NCI-H2171 (cell line): ENCODE data around the gene NUDT3.
A peak's percentile ranks its signal among the peaks of the same experiment; 100 is the strongest.
"Not testable (repeated sequence)": the region's sequence is repeated elsewhere in the genome, so short reads cannot be mapped to it uniquely, and the experiment has no call there.

Source experiments
- DNase-seq: peaks from one replicate; lab custom pipeline; 2025; lab: John Stamatoyannopoulos, UW

Gene NUDT3

GRCh38 chr6:34284563-34285447 is 107.7 kb downstream of the NUDT3 start:
- DNase-seq = no peak

- no peak for DNase-seq
Measured at GRCh38 chr6:34281702-34282334, 110.7 kb downstream of the NUDT3 start.

- no peak for DNase-seq
Measured at GRCh38 chr6:34280216-34280615, 112.3 kb downstream of the NUDT3 start.

DNA sequence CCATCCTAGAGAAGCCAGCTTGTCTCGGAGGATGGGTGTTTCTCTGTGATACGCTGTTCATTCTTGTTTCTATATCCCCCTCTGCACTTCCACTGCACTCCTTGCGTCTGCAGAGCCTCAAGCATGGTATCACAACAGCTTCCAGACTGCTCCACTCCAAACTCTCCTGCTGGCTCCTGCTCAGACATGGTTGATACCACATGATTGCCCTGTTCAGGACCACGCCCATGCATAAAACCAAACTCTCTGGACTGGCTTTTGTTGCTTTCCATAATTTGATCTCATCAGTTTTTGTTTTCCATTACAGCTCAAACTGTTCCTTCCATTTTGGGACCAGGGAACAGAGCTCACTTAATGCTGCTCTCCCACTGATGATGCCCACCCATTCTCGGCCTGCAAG is 113.6 kb downstream of the NUDT3 start:
- no peak for DNase-seq

DNA sequence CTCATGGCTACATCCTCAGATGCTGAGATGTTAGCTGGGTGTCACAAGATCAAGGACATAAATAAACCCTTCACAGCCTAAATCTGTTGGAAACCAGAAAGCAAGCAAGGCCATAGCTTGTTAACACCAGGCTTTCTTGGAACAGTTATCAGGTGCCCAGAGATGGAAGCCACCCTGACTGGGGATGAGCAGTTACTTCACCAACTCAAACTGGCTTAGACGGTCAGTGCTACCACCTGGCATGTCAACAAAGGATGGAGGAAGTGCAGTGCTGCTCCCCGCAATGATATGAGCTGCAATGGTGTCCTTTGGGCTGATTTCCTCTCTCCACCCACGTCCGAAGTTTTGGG is 114.7 kb downstream of the NUDT3 start:
- DNase-seq = no peak

- DNase-seq = peak; percentile 61
Measured at GRCh38 chr6:34276881-34277762, 115.3 kb downstream of the NUDT3 start.

DNA sequence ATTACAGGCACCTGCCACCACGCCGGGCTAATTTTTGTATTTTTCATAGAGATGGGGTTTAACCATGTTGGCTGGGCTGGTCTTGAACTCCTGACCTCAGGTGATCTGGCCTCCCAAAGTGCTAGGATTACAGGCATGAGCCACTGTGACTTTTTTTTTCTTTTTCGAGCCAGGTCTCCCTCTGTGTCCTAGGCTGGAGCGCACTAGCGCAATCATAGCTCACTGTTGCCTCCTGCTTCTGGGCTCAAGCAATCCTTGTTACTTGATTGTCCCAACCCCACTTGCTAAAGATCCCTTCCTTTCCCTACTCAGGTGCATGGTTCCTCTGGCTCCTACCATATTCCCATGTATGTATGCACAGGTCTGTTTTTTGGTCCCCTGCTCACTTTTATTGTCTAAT is 116.3 kb downstream of the NUDT3 start:
- DNase-seq = no peak

- DNase-seq = no peak
Measured at GRCh38 chr6:34275128-34275804, 117.2 kb downstream of the NUDT3 start.

DNA sequence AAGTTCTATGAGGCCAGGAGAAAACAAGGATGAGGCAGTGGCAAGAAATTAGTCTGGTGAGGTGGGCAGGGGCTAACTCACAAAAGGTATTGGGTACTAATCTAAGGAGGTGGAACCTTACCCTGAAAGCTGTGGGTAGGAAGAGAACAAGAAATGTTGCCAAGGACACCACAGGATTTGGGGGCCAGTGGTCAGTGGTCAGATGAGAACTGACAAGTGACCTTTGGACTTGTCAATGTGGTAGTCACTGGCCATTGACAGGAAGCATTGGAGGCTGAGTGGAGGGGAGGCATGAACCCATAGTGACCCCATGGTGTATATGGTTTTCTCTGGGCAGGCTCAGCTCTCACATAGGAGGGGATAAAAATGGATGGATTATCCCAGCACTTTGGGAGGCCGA is 118.3 kb downstream of the NUDT3 start:
- DNase-seq = no peak

DNA sequence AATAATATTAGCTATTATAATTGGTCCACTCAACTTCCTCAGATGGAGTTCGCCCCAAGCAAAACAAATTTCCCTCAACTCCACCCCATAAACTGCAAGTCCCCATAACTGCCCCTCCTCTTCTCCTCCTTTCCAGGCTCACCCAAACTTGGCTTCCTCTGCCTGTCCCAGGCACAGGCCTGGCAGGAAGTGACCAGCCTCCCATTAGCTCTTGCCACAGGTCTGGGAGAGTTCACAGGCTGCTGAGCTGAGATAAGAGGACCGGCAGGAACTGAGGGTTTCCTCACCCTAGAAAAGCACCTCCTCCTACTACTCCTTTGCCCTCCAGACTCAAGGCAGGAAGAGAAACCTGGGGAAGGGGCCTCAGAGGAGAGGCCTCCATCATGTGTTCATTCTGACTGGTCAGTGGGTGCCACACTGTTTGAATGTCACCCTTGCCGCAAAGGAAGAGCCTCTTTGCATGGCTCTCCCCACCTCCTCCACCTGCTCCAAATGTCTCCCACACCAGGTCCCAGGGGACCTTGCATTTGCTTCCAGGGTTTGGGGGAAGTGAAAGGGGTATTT is 119.1 kb downstream of the NUDT3 start:
- DNase-seq = no peak

- DNase-seq = no peak
Measured at GRCh38 chr6:34272013-34272926, 120.2 kb downstream of the NUDT3 start.

- not testable (repeated sequence) for DNase-seq
Measured at GRCh38 chr6:34269658-34270341, 122.7 kb downstream of the NUDT3 start.

GRCh38 chr6:34269132-34269531 is 123.3 kb downstream of the NUDT3 start:
- not testable (repeated sequence) for DNase-seq

DNA sequence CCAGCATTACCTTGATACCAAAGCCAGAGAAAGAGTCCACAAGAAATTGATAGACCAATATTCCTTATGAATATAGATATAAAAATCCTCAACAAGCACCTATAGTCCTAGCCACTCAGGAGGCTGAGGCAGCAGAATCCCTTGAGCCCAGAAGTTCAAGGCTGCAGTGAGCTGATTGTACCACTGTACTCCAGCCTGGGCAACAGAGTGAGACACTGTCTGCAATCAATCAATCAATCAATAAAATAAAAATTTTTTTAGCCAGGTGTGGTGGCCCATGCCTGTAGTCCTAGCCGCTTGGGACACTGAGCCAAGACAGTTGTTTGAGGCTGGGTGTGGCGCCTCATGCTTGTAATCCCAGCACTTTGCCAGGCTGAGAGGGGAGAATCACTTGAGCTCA is 124.7 kb downstream of the NUDT3 start:
- DNase-seq = no peak

- not testable (repeated sequence) for DNase-seq
Measured at GRCh38 chr6:34263484-34263883, 129.0 kb downstream of the NUDT3 start.

DNA sequence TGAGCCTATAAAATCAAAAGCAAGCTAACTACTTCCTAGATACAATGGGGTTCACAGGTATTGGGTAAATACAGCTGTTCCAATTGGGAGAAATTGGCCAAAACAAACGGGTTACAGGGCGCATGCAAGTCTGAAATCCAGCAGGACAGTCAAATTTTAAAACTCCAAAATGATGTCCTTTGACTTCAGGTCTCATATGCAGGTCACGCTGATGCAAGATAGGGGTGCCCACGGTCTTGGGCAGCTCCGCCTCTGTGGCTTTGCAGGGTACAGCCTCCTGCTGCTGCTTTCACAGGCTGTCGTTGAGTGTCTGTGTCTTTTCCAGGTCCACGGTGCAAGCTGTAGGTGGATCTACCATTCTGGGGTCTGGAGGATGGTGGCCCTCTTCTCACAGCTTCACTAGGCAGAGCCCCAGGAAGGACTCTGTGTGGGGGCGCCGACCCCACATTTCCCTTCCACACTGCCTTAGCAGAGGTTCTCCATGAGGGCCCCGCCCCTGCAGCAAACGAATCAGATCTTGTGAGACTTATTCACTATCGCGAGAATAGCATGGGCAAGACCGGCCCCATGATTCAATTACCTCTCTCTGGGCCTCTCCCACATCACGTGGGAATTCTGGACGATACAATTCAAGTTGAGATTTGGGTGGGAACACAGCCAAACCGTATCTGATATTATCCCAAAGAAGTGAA is 131.7 kb downstream of the NUDT3 start:
- DNase-seq = no peak

DNA sequence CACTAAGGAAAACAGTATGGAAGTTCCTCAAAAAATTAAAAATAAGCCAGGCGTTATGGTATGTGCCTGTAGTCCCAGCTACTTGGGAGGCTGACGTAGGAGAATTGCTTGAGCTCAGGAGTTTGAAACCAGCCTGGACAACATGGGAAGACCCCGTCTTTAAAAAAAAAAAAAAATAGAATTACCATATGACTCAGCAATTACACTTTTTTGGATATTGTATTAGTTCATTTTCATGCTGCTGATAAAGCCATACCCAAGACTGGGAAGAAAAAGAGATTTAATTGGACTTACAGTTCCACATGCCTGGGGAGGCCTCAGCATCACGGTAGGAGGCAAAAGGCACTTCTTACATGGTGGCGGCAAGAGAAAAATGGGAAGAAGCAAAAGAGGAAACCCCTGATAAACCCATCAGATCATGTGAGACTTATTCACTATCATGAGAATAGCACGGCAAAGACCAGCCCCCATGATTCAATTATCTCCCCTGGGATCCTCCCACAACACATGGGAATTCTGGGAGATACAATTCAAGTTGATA is 132.9 kb downstream of the NUDT3 start:
- no peak for DNase-seq

DNA sequence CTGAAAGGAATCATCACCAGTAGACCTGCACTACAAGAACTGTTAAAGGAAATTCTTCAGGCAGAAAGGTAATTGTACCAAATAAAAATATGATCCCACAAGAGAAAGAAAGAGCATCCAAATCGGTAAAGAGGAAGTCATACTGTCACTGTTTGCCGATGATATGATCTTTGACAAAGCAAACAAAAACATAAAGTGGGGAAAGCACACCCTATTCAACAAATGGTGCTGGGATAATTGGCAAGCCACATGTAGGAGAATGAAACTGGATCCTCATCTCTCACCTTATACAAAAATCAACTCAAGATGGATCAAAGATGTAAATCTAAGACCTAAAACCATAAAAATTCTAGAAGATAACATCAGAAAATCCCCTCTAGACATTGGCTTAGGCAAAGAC is 140.1 kb downstream of the NUDT3 start:
- not testable (repeated sequence) for DNase-seq
